Glomerular endothelial cell (primary cell): ENCODE results near the gene STAG3. TPM values are rescaled to one million over a fixed set of nuclear protein-coding genes. Genes with fewer than 3 reads are reported as not detected.

ENCODE experiments used
- DNase-seq: peaks from one replicate; pipeline ENCODE4 v3.0.0-alpha.2; 2011; ENCODE audit warnings: low read depth, low spot score; ENCODE audit errors: extremely low read depth
- total RNA-seq: library from RNA; depleted of rRNA; stranded (reverse); fragments of >200 nt; gene quantifications from 2 replicates; pipeline ENCODE4 v1.2.3, GENCODE V29; 2015

STAG3 gene
- total RNA-seq, 1 donor from 2014 or later: 1.1 TPM

DNA sequence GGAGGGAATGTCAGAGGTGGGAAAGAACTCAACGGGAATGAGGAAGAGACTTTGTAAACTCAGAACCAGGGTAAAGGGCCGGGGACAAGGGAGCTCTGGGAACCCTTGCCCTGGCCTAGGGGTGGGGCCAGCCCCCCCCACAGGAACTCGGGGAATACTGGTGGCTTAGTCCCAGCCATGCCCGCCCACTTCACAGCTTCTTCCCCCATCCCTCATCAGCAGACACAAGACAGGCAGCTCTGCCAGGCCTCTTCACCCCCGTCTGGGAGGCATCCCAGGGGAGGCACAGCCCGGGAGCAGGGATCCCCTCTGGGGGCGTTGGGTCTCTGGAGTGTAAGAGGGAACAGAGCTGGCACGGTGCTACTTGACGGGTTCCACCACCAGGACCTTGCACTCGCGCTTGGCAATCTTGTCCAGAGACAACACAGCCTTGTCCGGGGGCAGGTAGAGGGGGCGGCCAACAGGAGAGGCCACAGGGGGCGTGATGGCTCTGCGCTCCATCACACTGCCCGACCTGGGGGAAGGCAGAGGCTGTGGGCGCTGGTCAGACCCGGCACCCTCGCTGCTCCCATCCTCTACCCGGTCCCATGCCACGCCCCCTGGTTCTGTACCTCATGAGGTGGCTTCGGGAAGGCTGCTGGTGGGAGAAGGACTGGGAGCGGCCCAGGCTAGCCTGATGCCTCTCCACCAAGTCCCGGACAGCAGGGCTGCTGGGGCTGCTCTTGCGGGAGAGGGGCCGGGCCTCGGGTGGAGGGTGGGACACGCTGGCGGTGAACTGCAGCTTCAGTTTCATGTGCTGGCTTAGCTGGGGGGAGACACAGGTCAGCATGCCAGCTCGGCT is 22.8 kb upstream of the STAG3 start:
- no peak for DNase-seq

DNA sequence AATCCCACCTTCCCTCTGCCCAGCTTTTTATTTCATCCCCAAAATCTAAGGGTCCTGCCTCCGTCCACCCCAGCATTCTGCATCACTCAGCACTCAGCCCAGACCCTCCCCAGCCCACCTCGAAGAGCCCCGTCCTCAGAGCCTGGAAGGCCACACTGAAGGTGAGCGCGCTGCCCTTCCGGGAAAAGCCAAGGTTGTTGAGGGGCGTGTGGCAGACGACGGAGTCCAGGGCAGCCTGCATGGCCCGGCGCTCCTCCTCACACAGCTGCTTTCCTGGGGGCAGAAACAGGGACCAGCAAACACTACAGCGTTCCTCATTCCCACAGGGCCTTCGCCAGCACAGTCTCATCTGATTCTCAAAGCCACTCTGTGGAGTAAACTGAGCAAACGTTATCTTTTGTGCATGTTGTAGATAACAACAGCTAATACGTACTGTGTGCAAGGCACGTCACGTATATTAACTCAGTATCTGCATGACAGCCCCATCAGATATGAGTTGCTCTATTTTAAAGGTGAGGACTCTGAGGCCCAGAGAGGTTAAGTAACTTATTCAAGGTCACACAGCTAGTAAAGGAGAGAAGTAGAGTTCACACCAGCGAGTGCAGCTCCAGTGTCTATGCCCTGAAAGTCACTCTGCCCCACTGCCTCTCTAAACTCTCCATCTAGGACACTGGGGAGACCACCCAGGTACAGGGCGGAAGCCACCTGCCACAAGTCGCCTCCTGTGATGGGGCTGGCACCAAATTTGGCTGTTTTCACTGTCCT is 22.0 kb upstream of the STAG3 start:
- DNase-seq: no peak

DNA sequence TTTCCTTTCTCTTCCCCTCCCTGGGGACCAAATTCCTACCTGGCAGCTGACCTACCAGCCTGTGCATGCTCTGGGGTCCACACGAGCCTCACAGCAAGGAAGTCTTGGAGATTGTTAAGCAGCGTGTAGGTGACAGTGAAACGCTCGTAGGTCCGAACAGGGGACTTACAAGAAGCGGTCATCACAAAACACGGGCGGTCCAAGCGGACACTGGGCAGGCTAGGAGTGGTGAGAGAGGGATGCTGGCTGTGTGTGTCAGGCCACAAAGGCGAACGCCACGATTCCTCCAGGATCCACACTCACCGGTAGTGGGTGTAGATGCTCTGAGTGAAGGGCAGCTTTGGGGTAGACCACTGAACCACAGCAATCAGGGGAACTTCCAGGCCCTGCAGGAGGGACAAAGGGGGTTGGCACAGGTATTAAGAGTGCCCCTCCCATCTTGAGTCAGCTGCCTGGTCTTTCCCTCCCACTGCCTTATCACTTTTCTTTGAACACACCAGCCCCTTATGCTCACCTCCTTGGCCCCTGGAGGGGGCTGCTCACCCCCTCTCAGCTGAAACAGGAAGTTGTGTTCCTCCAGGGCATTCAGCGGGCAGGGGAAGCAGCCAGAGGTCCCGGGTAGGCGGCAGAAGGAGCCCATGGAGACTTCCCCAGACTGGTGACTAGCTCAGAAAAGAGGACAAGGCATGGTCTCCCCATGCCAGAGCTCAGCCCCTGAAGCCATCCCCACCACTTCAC is 21.2 kb upstream of the STAG3 start:
- no peak for DNase-seq

DNA sequence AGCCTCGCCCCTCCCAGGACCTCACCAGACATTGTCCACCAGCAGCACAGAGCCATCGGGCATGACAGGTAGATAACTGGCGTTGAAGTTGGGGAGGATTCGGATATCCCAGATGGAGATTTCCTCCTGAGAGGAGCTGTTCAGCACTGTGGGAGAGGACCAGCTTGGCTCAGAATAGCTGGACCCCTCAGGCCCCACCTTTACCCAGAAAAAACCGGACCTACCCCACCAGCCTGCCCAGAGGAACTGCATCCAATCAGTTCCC is 20.7 kb upstream of the STAG3 start:
- DNase-seq: no peak

DNA sequence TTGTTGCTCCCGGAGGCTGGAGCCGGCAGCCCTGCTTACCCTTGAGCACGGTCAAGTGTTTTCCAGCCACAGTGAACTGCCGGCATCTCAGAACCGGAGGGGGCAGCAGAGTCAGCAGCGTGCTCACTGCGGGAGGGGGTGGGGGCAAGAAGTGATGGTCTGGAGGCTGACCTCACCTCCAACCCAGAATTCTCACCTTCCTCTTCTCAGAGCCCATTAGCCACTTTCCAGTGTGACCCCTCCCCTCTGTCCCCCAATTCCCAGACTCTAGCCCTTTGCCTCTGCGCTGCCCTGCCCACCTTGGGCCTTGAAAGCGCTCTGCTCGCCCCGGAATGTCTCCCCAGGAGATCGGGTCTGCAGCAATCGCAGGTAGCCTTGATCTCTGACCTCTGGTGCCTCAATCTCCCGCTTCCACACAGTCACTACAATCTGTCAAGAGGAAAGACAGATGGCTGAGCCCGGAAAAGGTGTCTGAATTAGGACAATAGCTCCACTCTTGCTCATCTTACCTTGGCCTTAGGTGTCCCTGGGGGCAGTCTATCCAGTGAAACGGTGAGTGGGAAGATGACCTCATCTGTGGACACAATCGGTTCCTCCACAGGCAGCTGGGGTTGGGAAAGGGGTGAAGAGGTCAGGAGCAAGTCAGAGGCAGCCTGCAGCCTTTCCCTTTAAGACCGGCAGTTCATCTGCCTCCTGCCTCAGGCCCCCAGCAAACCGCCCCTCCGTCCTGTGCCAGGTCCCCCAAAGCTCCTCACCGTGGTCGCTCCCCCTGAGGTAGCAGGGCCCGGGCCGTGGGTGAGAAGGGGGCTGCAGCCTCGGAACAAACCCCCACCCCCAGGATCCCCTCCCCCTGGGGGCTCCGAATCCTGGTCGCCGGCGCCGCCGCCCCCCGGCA is 20.1 kb upstream of the STAG3 start:
- no peak for DNase-seq

DNA sequence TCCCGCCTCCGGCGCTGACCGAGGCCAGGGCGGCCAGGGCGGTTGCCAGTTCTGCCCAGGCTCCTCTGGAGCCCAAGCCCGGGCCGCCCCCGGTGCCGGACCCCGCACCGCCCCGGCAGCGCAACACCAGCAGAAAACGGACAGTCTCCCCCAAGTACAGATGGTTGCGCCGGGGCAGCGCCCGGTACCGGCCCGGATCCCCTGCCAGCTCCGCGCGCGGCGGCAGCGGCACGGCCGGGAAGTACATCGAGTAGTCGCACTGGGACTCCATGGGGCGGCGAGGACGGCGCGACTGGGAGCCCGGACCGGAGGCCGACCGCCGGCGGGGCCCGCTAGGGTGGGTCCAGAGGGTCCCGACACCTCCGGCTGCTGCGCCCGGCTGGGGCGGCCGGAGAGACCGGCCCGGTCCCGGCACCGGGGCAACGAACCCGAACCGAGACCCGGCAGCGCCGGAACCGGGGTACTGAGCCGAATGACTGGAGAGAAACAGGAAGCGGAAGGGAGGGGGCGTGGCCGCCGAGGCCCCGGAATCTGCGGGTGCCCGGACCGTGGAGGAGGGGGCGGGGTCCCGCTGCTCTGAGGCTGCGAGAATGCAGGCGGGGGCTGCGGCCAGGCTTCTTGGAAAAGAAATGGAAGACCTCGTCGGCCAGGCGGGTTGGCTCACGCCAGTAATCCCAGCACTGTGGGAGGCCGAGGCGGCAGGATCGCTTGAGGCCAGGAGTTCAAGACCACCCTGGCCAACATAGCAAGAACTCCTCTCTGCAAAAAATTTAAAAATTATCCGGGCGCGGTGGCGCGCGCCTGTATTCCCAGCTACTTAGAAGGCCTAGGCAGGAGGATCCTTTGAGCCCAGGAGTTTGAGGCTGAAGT is 19.3 kb upstream of the STAG3 start, which contains the start of gene TRAPPC14:
Gene TRAPPC14, minus strand, starts transcription at position 495 of the 870 bp plus-strand sequence. Its CDS starts 224 bp downstream, at position 271.
- no peak for DNase-seq

DNA sequence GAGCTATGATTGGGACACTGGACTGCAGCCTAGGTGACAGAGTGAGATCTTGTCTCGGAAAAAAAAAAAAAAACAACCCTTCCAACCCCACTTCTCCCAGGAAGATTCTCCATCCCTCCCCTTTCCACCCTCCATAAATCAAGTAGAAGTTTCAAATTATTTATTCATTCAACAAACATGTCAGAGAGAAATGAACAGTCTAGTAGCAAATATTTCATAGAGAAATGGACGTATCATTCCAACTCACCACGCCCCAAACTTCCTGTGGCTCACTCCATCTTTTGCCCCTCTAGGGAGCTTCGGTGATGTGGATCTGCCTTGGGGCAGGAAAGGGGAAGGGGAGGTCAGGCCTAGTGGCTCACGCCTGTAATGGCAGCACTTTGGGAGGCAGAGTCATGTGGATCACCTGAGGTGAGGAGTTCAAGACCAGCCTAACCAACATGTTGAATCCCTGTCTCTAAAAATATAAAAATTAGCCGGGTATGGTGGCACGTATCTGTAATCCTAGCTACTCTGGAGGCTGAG is 18.6 kb upstream of the STAG3 start:
- no peak for DNase-seq

DNA sequence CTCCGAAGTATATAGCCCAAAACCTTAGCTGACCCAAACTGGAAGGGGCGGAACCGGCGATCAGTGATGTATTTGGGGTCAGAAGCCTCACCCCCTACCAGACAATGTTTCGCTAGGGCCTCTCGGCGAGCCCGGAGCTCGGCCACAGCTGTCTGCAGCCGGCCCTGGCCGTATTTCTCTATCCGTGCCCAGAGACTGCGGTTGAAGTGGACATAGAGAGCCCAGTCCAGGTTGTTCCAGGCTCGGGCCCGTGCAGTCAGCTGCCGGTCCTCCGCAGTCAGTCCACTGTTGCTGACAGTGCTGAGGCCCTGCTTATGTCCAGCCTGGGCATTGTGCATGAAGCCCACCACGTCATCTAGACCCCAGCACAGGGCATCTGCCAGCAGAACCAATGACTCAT is 17.7 kb upstream of the STAG3 start:
- DNase-seq: no peak

DNA sequence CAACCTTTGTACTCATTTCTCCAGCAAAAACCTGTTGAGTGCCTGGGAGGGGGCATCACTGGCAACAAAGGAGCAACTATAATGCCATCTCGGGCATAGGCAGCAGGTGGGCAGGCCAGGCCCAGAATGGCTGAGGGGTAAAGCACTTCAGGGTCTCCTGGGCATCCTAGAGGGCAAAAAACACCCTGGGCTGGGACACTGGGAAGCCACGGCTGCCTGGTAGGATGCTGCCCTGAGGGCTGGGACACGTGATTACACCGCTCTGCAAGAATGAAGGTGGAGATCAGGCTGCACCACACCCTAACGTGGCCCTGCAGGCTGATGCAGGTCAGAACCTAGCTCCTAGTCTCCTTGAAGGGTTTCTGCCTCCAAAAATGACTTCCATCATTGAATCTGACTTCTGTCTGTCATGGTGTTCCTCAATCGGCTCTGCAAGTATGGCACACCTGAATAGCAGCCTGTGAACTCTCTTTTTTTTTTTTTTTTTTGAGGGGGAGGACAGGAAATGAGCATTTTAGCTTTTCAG is 14.6 kb upstream of the STAG3 start:
- no peak for DNase-seq

DNA sequence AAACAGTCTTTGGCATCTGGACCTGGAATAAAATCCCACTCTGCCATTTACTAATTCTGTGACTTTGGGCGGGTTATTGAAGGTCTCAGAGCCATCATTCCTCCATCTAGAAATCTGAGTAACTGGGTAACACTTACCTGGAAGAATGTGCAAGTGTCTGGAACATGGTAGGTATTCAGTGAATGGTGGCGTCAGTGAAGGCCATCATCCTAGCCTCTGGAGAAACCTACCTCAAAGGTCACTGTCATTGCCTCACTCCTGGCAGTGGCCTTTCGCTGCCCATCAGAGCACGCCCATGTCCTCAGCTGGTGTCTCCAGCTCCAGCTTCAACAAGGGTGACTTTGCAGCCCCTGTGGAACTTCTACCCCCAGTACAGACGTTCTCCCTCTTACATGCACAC is 13.8 kb upstream of the STAG3 start:
- DNase-seq: no peak

DNA sequence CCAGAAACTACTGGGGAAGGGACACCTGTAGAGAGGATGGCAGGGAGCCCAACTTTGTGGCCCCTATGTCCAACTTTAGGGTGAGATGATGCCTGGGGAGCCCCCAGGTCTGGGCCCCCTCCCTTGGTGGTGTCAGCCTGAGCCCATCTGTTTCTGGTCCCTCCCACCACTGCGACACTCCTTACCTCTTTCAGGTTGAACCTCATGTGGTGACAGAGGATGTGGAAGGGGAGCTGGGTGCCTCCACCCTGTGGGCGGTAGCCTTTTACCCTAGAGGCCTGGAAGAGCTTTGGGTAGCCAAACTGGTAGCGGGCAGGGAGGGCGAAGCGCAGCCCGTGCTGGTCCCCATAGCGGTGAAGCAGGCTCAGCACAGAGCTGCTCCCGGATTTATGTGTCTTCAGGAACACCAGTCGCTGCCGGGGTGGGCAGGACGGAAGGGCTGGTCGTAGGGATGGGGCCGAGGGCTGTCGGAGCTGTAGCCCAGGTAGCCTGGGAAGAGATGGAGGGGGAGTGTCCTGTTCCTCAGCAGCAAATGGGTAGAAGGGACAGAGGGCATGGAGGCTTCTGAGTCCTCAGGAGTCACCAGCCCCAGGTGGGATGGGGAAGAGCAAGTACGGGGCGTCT is 11.3 kb upstream of the STAG3 start:
- no peak for DNase-seq

DNA sequence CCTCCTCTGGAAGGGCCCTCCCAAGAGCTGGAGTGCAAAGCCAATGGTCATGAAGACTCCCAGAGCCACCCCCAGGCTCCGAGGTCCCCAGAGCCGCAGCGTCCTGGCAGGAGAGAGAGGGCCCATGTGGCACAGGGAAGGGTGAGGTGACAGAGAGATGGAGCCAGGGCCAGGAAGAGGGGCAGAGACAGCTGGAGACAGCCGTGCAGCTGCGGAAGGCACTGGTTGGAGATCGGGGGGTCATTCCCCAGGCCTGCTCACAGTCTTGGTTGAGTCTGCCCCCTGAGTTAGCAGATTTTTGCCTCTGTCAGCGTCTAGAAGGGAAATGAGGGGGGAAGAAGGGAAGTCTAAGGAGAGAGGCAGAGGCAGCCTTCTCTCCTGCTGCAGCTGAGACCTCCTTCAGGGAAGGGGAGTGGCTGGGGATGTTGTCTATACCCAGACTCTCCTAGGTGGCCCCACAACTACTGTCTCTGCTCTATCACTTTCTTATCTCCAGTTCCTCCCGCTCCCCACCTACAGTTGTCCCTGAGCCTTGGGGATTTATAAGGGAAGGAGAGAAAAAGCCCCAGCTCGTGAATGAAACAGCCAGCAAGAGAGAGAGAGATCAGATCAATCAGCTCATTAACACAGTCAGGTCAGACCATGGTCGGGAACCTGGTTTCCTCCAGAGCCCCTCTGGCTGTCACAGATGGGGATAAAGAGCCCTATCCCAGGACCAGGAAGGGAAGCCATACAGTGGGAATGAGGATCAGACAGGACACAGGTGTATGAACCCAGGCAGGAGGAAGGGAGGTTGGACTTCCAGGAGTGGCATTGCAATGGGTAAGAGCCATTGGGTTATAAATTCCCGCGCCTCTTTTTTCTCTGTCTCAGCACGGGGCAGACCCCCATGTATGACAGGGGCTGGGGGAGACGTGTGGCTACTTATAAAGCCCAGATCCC is 10.5 kb upstream of the STAG3 start:
- DNase-seq: no peak

DNA sequence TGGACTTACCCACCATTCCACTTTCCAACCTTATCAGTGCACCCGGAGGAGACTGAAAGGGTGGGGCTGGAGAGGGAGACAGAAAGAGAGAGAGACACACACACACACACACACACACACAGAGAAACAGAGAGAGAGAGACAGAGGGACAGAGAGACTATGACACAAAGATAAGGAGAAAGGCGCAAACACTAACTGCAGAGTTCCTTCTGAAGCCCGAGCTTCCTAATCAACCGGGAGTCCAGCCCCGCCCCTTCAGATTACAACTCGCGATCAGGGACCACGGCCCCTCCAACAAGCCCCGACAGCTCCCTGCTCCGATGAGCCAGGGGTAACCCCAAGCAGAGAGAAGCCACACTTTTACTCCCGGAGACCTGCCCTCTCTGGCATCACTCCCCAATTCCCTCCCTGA is 9.8 kb upstream of the STAG3 start:
- no peak for DNase-seq

DNA sequence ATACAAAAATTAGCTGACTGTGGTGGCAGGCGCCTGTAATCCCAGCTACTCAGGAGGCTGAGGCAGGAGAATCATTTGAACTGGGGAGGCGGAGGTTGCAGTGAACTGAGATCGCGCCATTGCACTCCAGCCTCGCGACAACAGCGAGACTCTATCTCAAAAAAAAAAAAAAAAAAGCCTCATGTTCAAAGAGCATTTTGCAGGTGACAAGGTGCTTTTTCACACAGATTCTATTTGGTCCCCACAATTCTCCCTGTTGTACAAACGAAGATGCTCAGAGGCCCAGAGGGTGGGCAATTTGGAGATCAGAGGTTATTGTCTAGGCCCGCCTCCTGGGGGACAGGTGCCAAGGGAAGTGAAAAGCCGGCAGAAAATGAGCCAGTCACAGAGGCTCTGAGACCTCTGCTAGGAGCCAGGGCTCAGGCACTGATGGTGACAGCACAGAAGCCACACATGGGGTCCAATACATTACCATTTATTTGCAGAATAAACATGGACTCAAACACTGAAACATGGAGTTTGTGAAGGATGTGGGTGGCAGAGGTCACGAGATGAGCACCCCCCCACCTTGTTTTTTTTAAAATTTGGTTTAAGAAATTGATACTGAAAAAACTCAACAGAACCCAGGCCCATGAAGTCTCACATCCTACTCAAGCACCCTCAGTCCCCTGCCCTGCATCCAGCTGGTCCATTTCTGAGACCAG is 8.4 kb upstream of the STAG3 start:
- DNase-seq: no peak

DNA sequence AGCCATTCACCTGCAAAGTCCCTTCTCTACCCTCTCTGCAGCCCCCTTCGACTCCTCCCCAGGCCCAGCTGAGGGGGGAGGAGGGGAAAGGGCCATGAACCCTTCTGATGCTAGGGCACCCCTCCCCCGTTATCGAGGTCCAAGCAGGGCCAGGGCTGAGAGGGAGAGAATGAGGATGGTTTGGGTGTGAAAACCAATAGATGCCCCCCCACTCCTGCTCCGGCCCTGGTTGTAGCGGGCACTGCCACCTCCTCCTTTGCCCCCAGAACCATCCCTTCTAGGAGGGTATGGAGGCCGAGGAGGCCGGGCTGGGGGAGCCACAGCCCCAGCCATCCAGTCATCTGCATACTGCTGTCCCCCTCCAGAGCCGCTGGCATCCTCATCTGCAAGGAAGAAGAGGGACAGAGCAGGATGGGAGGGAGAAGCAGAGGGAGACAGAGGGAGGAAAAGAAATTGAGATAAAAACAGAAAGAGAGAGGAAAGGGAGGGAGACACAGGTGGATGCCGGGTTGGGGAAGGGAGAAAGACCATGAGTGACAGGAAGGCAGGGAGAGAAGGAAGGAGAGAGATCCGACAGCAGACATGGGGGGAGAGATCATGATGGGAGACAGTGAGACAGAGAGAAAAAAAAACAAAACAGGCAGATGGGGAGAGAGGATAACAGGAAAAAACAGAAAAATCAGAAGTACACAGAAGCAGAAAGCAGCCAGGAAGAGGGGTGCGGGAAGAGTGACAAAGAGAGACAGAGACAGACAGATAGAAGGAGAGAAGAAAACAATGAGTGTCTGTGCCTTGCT is 7.4 kb upstream of the STAG3 start:
- DNase-seq: no peak

DNA sequence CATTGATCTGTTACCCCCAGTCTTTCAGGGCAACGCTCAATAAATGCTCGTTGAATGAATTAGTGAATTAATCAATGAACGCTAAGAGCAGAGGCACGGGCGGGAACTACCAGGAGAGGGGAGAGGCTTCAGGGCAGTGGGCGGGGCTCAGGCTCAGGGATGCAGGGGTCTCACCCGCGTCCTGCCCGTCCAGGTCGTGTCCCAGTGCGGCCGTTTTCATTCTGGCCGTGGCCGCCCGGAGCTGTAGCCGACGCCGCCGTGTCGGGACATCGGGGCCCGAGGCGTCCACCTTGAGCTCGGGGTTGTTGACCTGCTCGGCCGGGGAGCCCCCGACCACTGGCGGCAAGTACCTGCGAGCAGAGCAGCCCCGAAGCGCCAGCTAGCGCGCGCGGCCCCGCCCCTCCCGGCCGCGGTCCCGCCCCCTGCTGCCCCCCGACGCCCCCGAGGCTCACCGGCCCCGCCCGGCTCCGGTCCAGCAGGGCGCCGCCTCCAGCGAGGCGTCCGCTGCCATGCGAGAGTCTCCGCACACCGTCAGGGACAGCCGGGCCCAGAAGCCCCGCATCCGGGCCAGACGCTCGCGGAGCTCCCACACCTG is 6.5 kb upstream of the STAG3 start:
- DNase-seq: no peak
